ENCODE data around the gene DLK1. TPM values are rescaled to one million over a fixed set of nuclear protein-coding genes. Genes with fewer than 3 reads are reported as not detected.
A peak's percentile ranks its signal among the peaks of the same experiment; 100 is the strongest.

Gene DLK1
- total and polyA plus RNA-seq, 2 of the 13 experiments (the other 11 are each of a cell fraction or from before 2014, with no cell fraction given): 95.5 to 312 TPM

- 0 out of 2 replicates have a peak, but pooled peaks have one; percentile 46 for TF ChIP-seq POGK (CRISPR knock-in tag; conservative IDR thresholded peaks at IDR 0.05)
- no peak for TF ChIP-seq GPBP1L1 (CRISPR knock-in tag; IDR thresholded peaks at IDR 0.05)
- TF ChIP-seq CBX2 (IDR thresholded peaks at IDR 0.05; ENCODE audit: low read depth, low read length): no peak
- TF ChIP-seq CBX2 (CRISPR knock-in tag; IDR thresholded peaks at IDR 0.05; ENCODE audit: low read depth): peak; percentile 76; the same call in 1 of the 2 replicates
- TF ChIP-seq, protein P1, sequence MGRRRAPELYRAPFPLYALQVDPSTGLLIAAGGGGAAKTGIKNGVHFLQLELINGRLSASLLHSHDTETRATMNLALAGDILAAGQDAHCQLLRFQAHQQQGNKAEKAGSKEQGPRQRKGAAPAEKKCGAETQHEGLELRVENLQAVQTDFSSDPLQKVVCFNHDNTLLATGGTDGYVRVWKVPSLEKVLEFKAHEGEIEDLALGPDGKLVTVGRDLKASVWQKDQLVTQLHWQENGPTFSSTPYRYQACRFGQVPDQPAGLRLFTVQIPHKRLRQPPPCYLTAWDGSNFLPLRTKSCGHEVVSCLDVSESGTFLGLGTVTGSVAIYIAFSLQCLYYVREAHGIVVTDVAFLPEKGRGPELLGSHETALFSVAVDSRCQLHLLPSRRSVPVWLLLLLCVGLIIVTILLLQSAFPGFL (CRISPR knock-in tag; IDR thresholded peaks at IDR 0.05): no peak
- TF ChIP-seq PAF1 (CRISPR knock-in tag; IDR thresholded peaks at IDR 0.05): no peak
- TF ChIP-seq RCOR2 (CRISPR knock-in tag; IDR thresholded peaks at IDR 0.05): peak; percentile 82; the same call in 1 of the 2 replicates
- TF ChIP-seq HOXA9 (CRISPR knock-in tag; IDR thresholded peaks at IDR 0.05; ENCODE audit: borderline replicate concordance): no peak
- 0 out of 2 replicates have a peak, but pooled peaks have one; percentile 38 for TF ChIP-seq ZNF800 (CRISPR knock-in tag; IDR thresholded peaks at IDR 0.05)
- TF ChIP-seq ETV5 (CRISPR knock-in tag; IDR thresholded peaks at IDR 0.05; ENCODE audit: borderline replicate concordance): peak; percentile 79; the same call in 1 of the 2 replicates
- TF ChIP-seq ZMYM3 (CRISPR knock-in tag; IDR thresholded peaks at IDR 0.05): peak; percentile 96
- TF ChIP-seq ASH2L (IDR thresholded peaks at IDR 0.05; ENCODE audit: insufficient read length, low read depth, low read length): peak; percentile 51
- TF ChIP-seq TOE1 (CRISPR knock-in tag; IDR thresholded peaks at IDR 0.05): no peak
- peak; percentile 87; the same call in 1 of the 2 replicates for TF ChIP-seq ZNF709 (CRISPR knock-in tag; IDR thresholded peaks at IDR 0.05)
- TF ChIP-seq ZSCAN29 (CRISPR knock-in tag; conservative IDR thresholded peaks at IDR 0.05): peak; percentile 97
- TF ChIP-seq SYNCRIP (IDR thresholded peaks at IDR 0.05; ENCODE audit: insufficient read depth, low read depth, low read length): no peak
- no peak for TF ChIP-seq HNF1A (IDR thresholded peaks at IDR 0.05; ENCODE audit: low read depth)
- no peak; the same call in 1 of the 2 replicates for TF ChIP-seq HNF1A (CRISPR knock-in tag; IDR thresholded peaks at IDR 0.05; ENCODE audit: borderline replicate concordance)
Measured at GRCh38 chr14:100679707-100680438, 46.8 kb upstream of the DLK1 start (continued).
